WTC11 (cell line): ENCODE results near the gene BORCS6.

ENCODE experiments used
- JUN ChIP-seq: sonication (generic); formaldehyde crosslinking; IDR thresholded peaks from 2 replicates; pipeline ENCODE4 v1.8.0; 2023; ENCODE audit warnings: mild to moderate bottlenecking, missing genetic modification reagents
- KAT7 ChIP-seq: sonication (generic); formaldehyde crosslinking; IDR thresholded peaks from 2 replicates; pipeline ENCODE4 v1.8.1; 2023; ENCODE audit warnings: missing genetic modification reagents, mild to moderate bottlenecking, borderline replicate concordance
- NFYB ChIP-seq: sonication (generic); formaldehyde crosslinking; conservative IDR thresholded peaks from 2 replicates; pipeline ENCODE4 v1.8.0; 2022; ENCODE audit warnings: low read depth, missing genetic modification reagents
- ZNF121 ChIP-seq: sonication (generic); formaldehyde crosslinking; IDR thresholded peaks from 2 replicates; pipeline ENCODE4 v1.8.0; 2023; ENCODE audit warnings: missing genetic modification reagents
- TF ChIP-seq, protein P1 (sequence below): fragments of 200-600 bp; IDR thresholded peaks from 2 replicates; pipeline ENCODE4 v1.8.0; 2022; ENCODE audit warnings: antibody characterized with exemption
- TF ChIP-seq, protein P2 (sequence below): sonication (generic); formaldehyde crosslinking; conservative IDR thresholded peaks from 2 replicates; pipeline ENCODE4 v1.8.1; 2022; ENCODE audit warnings: mild to moderate bottlenecking, missing genetic modification reagents
- TF ChIP-seq, protein P3 (sequence below): fragments of 250-450 bp; sonication (Bioruptor Pico); IDR thresholded peaks from 2 replicates; pipeline ENCODE4 v1.9.0; 2021; ENCODE audit warnings: mild to moderate bottlenecking
- TF ChIP-seq, protein P4 (sequence below): sonication (generic); formaldehyde crosslinking; IDR thresholded peaks from 2 replicates; pipeline ENCODE4 v1.8.0; 2022; ENCODE audit warnings: mild to moderate bottlenecking, missing genetic modification reagents
- TF ChIP-seq, protein P5 (sequence below): sonication (generic); formaldehyde crosslinking; IDR thresholded peaks from 2 replicates; pipeline ENCODE4 v1.8.1; 2022; ENCODE audit warnings: mild to moderate bottlenecking, missing genetic modification reagents, moderate library complexity, borderline replicate concordance

DNA sequence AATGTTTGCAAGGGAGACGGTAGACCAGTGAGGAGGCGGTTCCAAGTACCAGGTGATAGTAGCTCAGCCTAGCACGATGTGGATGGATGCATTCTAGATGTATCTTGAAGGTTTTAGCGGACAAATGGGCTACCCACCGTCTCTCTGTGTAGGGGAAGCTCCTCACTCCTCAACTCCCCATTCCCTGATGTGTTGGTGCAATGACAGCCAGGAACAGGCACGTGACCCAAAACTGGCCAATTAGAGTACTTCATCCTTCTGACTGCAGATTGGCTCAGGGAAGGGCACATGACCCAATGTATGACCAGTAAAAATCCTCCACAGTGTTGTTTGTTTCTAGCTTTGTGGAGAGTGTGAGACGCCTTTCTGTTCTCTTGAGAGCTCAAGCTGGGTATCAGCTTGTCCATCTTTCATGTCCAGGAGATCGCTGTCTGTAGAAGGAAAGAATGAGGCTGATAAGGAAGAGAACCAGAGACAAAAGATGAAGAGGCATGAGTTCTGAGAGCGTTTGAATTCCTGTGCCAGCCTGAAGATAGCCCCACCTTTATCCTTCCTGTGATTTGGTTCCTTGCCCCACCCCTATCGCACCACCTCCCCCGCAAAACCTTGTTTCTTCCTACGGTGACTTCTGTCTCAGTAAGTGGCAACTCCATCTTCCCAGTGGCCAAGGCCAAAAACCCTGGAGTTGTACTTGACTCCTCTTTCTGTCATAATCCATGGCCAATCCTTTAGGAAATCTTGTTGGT, 2.3 kb upstream of the BORCS6 start:
- TF ChIP-seq, protein P1, sequence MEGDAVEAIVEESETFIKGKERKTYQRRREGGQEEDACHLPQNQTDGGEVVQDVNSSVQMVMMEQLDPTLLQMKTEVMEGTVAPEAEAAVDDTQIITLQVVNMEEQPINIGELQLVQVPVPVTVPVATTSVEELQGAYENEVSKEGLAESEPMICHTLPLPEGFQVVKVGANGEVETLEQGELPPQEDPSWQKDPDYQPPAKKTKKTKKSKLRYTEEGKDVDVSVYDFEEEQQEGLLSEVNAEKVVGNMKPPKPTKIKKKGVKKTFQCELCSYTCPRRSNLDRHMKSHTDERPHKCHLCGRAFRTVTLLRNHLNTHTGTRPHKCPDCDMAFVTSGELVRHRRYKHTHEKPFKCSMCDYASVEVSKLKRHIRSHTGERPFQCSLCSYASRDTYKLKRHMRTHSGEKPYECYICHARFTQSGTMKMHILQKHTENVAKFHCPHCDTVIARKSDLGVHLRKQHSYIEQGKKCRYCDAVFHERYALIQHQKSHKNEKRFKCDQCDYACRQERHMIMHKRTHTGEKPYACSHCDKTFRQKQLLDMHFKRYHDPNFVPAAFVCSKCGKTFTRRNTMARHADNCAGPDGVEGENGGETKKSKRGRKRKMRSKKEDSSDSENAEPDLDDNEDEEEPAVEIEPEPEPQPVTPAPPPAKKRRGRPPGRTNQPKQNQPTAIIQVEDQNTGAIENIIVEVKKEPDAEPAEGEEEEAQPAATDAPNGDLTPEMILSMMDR = no peak
- TF ChIP-seq KAT7 (CRISPR knock-in tag) = no peak
- TF ChIP-seq, protein P2, sequence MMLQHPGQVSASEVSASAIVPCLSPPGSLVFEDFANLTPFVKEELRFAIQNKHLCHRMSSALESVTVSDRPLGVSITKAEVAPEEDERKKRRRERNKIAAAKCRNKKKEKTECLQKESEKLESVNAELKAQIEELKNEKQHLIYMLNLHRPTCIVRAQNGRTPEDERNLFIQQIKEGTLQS (CRISPR knock-in tag) = no peak
- TF ChIP-seq, protein P3, sequence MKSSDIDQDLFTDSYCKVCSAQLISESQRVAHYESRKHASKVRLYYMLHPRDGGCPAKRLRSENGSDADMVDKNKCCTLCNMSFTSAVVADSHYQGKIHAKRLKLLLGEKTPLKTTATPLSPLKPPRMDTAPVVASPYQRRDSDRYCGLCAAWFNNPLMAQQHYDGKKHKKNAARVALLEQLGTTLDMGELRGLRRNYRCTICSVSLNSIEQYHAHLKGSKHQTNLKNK (CRISPR knock-in tag) = no peak
- TF ChIP-seq, protein P4, sequence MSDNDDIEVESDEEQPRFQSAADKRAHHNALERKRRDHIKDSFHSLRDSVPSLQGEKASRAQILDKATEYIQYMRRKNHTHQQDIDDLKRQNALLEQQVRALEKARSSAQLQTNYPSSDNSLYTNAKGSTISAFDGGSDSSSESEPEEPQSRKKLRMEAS (CRISPR knock-in tag) = peak; percentile 72; the same call in 1 of the 2 replicates
- TF ChIP-seq ZNF121 (CRISPR knock-in tag) = no peak
- TF ChIP-seq NFYB (CRISPR knock-in tag) = peak; percentile 42
- no peak for TF ChIP-seq JUN (CRISPR knock-in tag)
- TF ChIP-seq, protein P5, sequence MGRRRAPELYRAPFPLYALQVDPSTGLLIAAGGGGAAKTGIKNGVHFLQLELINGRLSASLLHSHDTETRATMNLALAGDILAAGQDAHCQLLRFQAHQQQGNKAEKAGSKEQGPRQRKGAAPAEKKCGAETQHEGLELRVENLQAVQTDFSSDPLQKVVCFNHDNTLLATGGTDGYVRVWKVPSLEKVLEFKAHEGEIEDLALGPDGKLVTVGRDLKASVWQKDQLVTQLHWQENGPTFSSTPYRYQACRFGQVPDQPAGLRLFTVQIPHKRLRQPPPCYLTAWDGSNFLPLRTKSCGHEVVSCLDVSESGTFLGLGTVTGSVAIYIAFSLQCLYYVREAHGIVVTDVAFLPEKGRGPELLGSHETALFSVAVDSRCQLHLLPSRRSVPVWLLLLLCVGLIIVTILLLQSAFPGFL (CRISPR knock-in tag) = no peak
